Fibroblast of lung (primary cell): ENCODE measurements around the gene TRAK1. TPM values are rescaled to one million over a fixed set of nuclear protein-coding genes. Genes with fewer than 3 reads are reported as not detected.

Source experiments
- DNase-seq, 2 donors: peaks; one replicate each; pipeline versions ENCODE4 v3.0.0 to v3.0.0-alpha.2; 2010; ENCODE audit warnings: low read depth in 2 of 2
- H2AFZ ChIP-seq: 2 replicates; pipeline ENCODE4 v1.5.1; 2012; ENCODE audit warnings: low read length, control low read depth, inconsistent platforms
- H3K27ac ChIP-seq: 2 replicates; pipeline ENCODE4 v1.5.1; 2011; ENCODE audit warnings: low read length, control low read depth; ENCODE audit not compliant: insufficient read depth
- H3K27me3 ChIP-seq: 2 replicates; pipeline ENCODE4 v1.5.1; 2011; ENCODE audit warnings: mild to moderate bottlenecking, low read length; ENCODE audit not compliant: control insufficient read depth, insufficient read depth
- H3K36me3 ChIP-seq: 2 replicates; pipeline ENCODE4 v1.5.1; 2011; ENCODE audit warnings: low read length; ENCODE audit not compliant: control insufficient read depth, insufficient read depth
- H3K4me1 ChIP-seq: 2 replicates; pipeline ENCODE4 v1.5.1; 2011; ENCODE audit warnings: low read length; ENCODE audit not compliant: control insufficient read depth, insufficient read depth; ENCODE audit errors: extremely low read depth
- H3K4me2 ChIP-seq: 2 replicates; pipeline ENCODE4 v1.5.1; 2011; ENCODE audit warnings: low read length, control low read depth; ENCODE audit not compliant: insufficient read depth; ENCODE audit errors: extremely low read depth
- H3K4me3 ChIP-seq, 4 experiments: fragments of 200-600 bp in 1 of 4; sonication (generic) in 1 of 4; replicated peaks in 1 of 4; 2 replicates each; pipeline ENCODE4 v1.5.1; 2011 to 2016; ENCODE audit warnings: low read length in 4 of 4, low read depth in 3 of 4, mild to moderate bottlenecking in 3 of 4, control low read depth in 2 of 4, inconsistent platforms in 1 of 4, mixed read lengths in 1 of 4; ENCODE audit not compliant: insufficient read depth in 1 of 4; ENCODE audit errors: control extremely low read depth in 1 of 4
- H3K79me2 ChIP-seq: 2 replicates; pipeline ENCODE4 v1.5.1; 2012; ENCODE audit warnings: mild to moderate bottlenecking, low read length, inconsistent platforms; ENCODE audit not compliant: control insufficient read depth, insufficient read depth
- H3K9ac ChIP-seq: 2 replicates; pipeline ENCODE4 v1.5.1; 2011; ENCODE audit warnings: mild to moderate bottlenecking, low read length, control low read depth; ENCODE audit not compliant: insufficient read depth
- H3K9me3 ChIP-seq: 2 replicates; pipeline ENCODE4 v1.5.1; 2012; ENCODE audit warnings: low read depth, low read length; ENCODE audit not compliant: control insufficient read depth, insufficient read depth
- H4K20me1 ChIP-seq: 2 replicates; pipeline ENCODE4 v1.5.1; 2011; ENCODE audit warnings: low read length; ENCODE audit not compliant: control insufficient read depth, insufficient read depth; ENCODE audit errors: extremely low read depth
- EZH2 ChIP-seq: IDR thresholded peaks from 2 replicates; pipeline ENCODE4 v1.5.1; 2012; ENCODE audit warnings: low read length, control low read depth, mild to moderate bottlenecking; ENCODE audit errors: missing control alignments
- polyA plus RNA-seq, 2 donors: library from polyadenylated mRNA; depleted of rRNA in 1 of 2; stranded (reverse) in 1 of 2; unstranded in 1 of 2; fragments of >200 nt; gene quantifications; 2 replicates each; pipeline ENCODE4 v1.2.1, GENCODE V29; 2011 to 2012; ENCODE audit warnings: missing spikeins in 1 of 2
- total RNA-seq: library from RNA; depleted of rRNA; stranded (reverse); fragments of >200 nt; gene quantifications from 2 replicates; pipeline ENCODE4 v1.2.1, GENCODE V29; 2014
- TF ChIP-seq, protein P1 (sequence below), 2 donors: IDR thresholded peaks in 1 of 2; conservative IDR thresholded peaks in 1 of 2; 1 replicate in 1 of 2; 2 replicates in 1 of 2; pipeline ENCODE4 v1.5.1; 2011 to 2012; ENCODE audit warnings: low read length in 2 of 2, control low read depth in 1 of 2, inconsistent platforms in 1 of 2, low read depth in 1 of 2, mild to moderate bottlenecking in 1 of 2

TRAK1 gene
- total and polyA plus RNA-seq, 2 donors (not counting 1 experiment from before 2014, with no cell fraction given) = 37.8 to 44.0 TPM

DNA sequence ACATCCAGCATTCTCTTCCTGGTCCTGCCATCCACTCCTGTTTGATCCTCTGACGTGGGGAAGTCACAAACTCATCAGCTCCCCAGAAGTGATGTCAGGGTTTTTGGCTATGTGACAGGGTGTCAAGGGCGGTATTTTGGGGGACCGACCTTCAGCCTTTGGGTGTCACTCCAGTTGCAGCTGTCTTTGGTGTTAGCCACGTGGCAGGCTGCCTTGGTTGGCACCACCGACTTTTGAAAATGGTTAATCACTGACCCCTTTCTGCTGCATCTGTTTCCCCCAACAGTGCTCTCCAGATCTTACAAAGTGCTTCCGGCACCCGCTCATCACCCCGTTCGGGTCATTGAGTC, 86.6 kb downstream of the TRAK1 start:
- no peak overlapping the region for H3K4me2 ChIP-seq
- H3K9ac ChIP-seq = no peak overlapping the region
- no peak overlapping the region for H3K27ac ChIP-seq
- no peak for TF ChIP-seq EZH2
- TF ChIP-seq, protein P1, sequence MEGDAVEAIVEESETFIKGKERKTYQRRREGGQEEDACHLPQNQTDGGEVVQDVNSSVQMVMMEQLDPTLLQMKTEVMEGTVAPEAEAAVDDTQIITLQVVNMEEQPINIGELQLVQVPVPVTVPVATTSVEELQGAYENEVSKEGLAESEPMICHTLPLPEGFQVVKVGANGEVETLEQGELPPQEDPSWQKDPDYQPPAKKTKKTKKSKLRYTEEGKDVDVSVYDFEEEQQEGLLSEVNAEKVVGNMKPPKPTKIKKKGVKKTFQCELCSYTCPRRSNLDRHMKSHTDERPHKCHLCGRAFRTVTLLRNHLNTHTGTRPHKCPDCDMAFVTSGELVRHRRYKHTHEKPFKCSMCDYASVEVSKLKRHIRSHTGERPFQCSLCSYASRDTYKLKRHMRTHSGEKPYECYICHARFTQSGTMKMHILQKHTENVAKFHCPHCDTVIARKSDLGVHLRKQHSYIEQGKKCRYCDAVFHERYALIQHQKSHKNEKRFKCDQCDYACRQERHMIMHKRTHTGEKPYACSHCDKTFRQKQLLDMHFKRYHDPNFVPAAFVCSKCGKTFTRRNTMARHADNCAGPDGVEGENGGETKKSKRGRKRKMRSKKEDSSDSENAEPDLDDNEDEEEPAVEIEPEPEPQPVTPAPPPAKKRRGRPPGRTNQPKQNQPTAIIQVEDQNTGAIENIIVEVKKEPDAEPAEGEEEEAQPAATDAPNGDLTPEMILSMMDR (conservative IDR thresholded peaks at IDR 0.05 in 1 of 2, IDR thresholded peaks at IDR 0.05 in 1 of 2; ENCODE audit: low read depth in 1 of 2, low read length in 2 of 2) = no peak
- H3K36me3 ChIP-seq = no peaks in the 10 kb centered on the region
- DNase-seq = no peak
- H3K4me1 ChIP-seq = peaks cover 4% of the 10 kb centered on the region
- no peaks in the 10 kb centered on the region for H3K9me3 ChIP-seq
- H3K79me2 ChIP-seq = peaks cover 11% of the 10 kb centered on the region
- H3K27me3 ChIP-seq = no peaks in the 10 kb centered on the region
- H3K4me3 ChIP-seq = no peak overlapping the region
- no peak overlapping the region for H2AFZ ChIP-seq
- no peaks in the 10 kb centered on the region for H4K20me1 ChIP-seq

DNA sequence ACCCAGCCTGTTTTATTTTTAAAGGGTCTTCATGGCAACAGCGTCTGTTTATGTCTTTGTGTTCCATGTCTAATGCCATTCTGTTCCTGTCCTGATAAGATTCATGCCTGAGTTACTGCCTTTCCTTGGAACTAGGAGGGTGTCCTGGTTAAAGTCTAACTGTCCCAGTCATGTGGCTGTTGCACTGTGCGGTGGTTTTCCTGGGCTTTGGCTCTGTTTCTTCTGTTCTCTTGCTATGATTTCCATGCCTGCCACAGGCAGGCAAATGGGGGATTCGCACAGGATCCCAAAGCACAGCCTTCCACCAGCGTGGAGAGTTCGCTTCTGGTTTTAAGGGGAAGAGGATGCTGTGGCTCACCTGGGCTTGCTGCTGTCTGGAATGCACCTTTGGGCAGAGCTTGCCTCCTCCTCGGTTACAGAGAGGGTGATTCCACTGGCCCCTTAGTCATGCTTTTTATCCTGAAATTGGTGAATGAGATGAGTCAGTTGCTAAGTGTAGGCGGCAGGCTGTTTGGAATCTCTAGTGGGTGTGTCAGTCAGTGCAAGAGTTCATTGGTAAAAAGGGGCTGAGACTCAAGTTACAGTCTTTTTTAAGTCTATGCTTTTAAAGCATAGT, 88.1 kb downstream of the TRAK1 start:
- Histone ChIP-seq H3K9ac (no peak overlapping the region), H3K36me3 (no peaks in the 10 kb centered on the region), H3K9me3 (no peaks in the 10 kb centered on the region), H3K79me2 (peaks cover 9% of the 10 kb centered on the region), H3K4me2 (peak overlapping the region; percentile 21), H3K4me1 (peaks cover 4% of the 10 kb centered on the region), H4K20me1 (no peaks in the 10 kb centered on the region), H3K27me3 (no peaks in the 10 kb centered on the region), H3K4me3 (no peak overlapping the region), H3K27ac (peak overlapping the region; percentile 59), H2AFZ (no peak overlapping the region)
- no peak for TF ChIP-seq EZH2
- TF ChIP-seq, protein P1 (conservative IDR thresholded peaks at IDR 0.05 in 1 of 2, IDR thresholded peaks at IDR 0.05 in 1 of 2; ENCODE audit: low read depth in 1 of 2, low read length in 2 of 2) = no peak
- peak; percentile 89 to 95 for DNase-seq

DNA sequence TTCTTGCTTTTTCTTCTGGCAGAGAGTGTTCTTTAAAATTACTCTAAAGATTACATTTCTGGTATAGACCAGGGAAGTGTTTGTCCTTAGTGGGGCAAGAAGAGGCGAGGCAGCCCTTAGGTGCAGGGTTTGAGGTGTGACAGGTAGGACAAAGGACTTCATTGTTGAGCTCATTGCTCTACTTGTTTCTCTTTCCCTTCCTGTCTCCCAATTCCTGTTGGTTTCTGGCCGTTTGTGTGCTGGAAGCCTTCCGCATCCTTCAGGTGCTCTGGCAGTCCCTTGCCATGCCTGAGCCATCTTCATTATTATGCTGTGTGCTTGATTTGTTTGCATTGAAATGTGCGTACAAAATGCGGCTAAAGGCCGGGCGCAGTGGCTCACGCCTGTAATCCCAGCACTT, 89.7 kb downstream of the TRAK1 start:
- Histone ChIP-seq H3K9me3 (no peaks in the 10 kb centered on the region), H4K20me1 (no peaks in the 10 kb centered on the region), H2AFZ (no peak overlapping the region), H3K27me3 (no peaks in the 10 kb centered on the region), H3K4me3 (no peak overlapping the region), H3K36me3 (peaks cover 2% of the 10 kb centered on the region), H3K4me2 (no peak overlapping the region), H3K27ac (no peak overlapping the region), H3K4me1 (peaks cover 4% of the 10 kb centered on the region), H3K9ac (no peak overlapping the region), H3K79me2 (peaks cover 9% of the 10 kb centered on the region)
- no peak for DNase-seq
- TF ChIP-seq, protein P1 (conservative IDR thresholded peaks at IDR 0.05 in 1 of 2, IDR thresholded peaks at IDR 0.05 in 1 of 2; ENCODE audit: low read depth in 1 of 2, low read length in 2 of 2) = no peak
- no peak for TF ChIP-seq EZH2
